OCI-LY1 (cell line): ENCODE results near the gene SLC43A1.

Experiments used
- CTCF ChIP-seq: fragments of 200-600 bp; sonication (generic), shearing (Covaris generic); IDR thresholded peaks from 2 replicates; pipeline ENCODE4 v1.5.1; 2017; ENCODE audit warnings: mild to moderate bottlenecking, antibody characterized with exemption, low read length, moderate library complexity, mixed read lengths
- EZH2 ChIP-seq: fragments of 200-600 bp; sonication (generic), shearing (Covaris generic); IDR thresholded peaks from 2 replicates; pipeline ENCODE4 v1.8.0; 2017; ENCODE audit warnings: borderline replicate concordance, mixed run types, mild to moderate bottlenecking, antibody characterized with exemption, low read length, moderate library complexity, mixed read lengths

GRCh38 chr11:57463671-57464538, 51.6 kb downstream of the SLC43A1 start:
- TF ChIP-seq CTCF (no peak), EZH2 (no peak)
